Measurements from ENCODE around the gene VWA7.
A peak's percentile ranks its signal among the peaks of the same experiment; 100 is the strongest.

The VWA7 gene

GRCh38 chr6:31785475-31785874, 8.3 kb upstream of the VWA7 start:
- no peak for DNase-seq
- H3K27ac ChIP-seq (ENCODE audit: low read length), result no peak overlapping the region
- H3K4me3 ChIP-seq (ENCODE audit: low read depth in 1 of 2, low read length in 2 of 2), result no peak overlapping the region
- ATAC-seq (ENCODE audit: insufficient read depth, low read depth), result no peak
- H2AFZ ChIP-seq (ENCODE audit: low read depth, low read length), result no peak overlapping the region
- H4K20me1 ChIP-seq (ENCODE audit: insufficient read depth, low read length), result peaks cover 4% of the 10 kb centered on the region; the same call in 1 of the 2 replicates
- H3K9ac ChIP-seq (ENCODE audit: low read depth, low read length), result no peak overlapping the region
- TF ChIP-seq, protein P1, sequence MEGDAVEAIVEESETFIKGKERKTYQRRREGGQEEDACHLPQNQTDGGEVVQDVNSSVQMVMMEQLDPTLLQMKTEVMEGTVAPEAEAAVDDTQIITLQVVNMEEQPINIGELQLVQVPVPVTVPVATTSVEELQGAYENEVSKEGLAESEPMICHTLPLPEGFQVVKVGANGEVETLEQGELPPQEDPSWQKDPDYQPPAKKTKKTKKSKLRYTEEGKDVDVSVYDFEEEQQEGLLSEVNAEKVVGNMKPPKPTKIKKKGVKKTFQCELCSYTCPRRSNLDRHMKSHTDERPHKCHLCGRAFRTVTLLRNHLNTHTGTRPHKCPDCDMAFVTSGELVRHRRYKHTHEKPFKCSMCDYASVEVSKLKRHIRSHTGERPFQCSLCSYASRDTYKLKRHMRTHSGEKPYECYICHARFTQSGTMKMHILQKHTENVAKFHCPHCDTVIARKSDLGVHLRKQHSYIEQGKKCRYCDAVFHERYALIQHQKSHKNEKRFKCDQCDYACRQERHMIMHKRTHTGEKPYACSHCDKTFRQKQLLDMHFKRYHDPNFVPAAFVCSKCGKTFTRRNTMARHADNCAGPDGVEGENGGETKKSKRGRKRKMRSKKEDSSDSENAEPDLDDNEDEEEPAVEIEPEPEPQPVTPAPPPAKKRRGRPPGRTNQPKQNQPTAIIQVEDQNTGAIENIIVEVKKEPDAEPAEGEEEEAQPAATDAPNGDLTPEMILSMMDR (IDR thresholded peaks at IDR 0.05; ENCODE audit: borderline replicate concordance, extremely low read depth, low read length, poor library complexity, severe bottlenecking), result no peak
- no peak for TF ChIP-seq EZH2 (IDR thresholded peaks at IDR 0.05; ENCODE audit: borderline replicate concordance, low read depth, low read length, severe bottlenecking)
- H3K36me3 ChIP-seq (ENCODE audit: insufficient read depth, low read length), result peaks cover 82% of the 10 kb centered on the region
- H3K79me2 ChIP-seq (ENCODE audit: insufficient read depth, low read length), result peaks cover 2% of the 10 kb centered on the region; the same call in 1 of the 2 replicates
- no peaks in the 10 kb centered on the region for H3K9me3 ChIP-seq (ENCODE audit: insufficient read depth, low read length, severe bottlenecking)
- no peaks in the 10 kb centered on the region for H3K4me1 ChIP-seq (ENCODE audit: insufficient read depth, low read length)
- H3K4me2 ChIP-seq (ENCODE audit: insufficient read depth, low read length), result no peak overlapping the region
- no peaks in the 10 kb centered on the region for H3K27me3 ChIP-seq (ENCODE audit: insufficient read depth, low read length, poor library complexity)

DNA sequence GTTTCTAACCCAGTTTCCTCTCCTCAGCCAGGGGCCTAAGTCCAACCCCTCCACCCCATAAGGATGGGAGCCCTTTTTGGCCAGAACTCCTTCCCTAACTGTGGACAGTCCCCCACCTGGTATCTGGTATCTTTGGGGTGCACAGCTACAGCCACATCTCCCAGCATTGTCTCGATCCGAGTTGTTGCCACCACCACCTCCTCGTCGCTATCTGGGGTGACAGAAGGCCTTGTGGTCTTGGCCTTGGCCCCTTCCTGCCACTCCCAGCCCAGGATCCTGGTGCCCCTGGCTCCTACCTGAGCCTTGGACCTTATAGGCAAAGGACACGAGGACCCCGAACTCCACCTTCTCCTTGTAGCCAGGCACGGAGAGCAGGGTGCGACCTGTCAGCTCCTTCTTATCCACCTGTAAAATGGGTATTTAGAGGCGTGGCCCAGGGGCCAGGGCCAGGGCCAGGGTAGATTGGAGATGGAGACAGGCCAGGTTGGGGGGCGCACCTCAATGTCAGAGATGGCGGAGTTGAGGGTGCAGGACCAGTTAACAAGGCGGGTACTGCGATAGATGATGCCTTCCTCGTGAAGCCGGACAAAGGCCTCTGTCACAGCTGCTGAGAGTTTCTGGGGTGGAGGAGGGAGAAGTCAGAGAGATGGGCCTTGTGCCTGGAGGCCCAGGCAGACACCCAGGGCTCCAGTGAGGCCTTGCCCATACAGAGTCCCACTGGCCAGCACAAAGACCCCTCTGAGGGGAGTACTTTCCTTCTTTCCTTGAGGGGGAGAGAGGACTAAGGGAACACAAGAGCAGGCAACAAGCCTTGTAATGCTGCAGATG, 7.2 kb upstream of the VWA7 start:
- Histone ChIP-seq H3K36me3 (ENCODE audit: insufficient read depth, low read length) (peaks cover 84% of the 10 kb centered on the region), H3K27ac (ENCODE audit: low read length) (peak overlapping the region; percentile 44; the same call in 1 of the 2 replicates), H3K79me2 (ENCODE audit: insufficient read depth, low read length) (no peaks in the 10 kb centered on the region), H3K4me3 (ENCODE audit: low read depth in 1 of 2, low read length in 2 of 2) (no peak overlapping the region), H3K27me3 (ENCODE audit: insufficient read depth, low read length, poor library complexity) (no peaks in the 10 kb centered on the region), H2AFZ (ENCODE audit: low read depth, low read length) (no peak overlapping the region), H3K4me2 (ENCODE audit: insufficient read depth, low read length) (no peak overlapping the region), H3K4me1 (ENCODE audit: insufficient read depth, low read length) (no peaks in the 10 kb centered on the region), H4K20me1 (ENCODE audit: insufficient read depth, low read length) (peaks cover 8% of the 10 kb centered on the region; the same call in 1 of the 2 replicates), H3K9me3 (ENCODE audit: insufficient read depth, low read length, severe bottlenecking) (no peaks in the 10 kb centered on the region), H3K9ac (ENCODE audit: low read depth, low read length) (no peak overlapping the region)
- ATAC-seq (ENCODE audit: insufficient read depth, low read depth), result no peak
- TF ChIP-seq, protein P1 (IDR thresholded peaks at IDR 0.05; ENCODE audit: borderline replicate concordance, extremely low read depth, low read length, poor library complexity, severe bottlenecking), result no peak
- TF ChIP-seq EZH2 (IDR thresholded peaks at IDR 0.05; ENCODE audit: borderline replicate concordance, low read depth, low read length, severe bottlenecking), result no peak
- no peak for DNase-seq

DNA sequence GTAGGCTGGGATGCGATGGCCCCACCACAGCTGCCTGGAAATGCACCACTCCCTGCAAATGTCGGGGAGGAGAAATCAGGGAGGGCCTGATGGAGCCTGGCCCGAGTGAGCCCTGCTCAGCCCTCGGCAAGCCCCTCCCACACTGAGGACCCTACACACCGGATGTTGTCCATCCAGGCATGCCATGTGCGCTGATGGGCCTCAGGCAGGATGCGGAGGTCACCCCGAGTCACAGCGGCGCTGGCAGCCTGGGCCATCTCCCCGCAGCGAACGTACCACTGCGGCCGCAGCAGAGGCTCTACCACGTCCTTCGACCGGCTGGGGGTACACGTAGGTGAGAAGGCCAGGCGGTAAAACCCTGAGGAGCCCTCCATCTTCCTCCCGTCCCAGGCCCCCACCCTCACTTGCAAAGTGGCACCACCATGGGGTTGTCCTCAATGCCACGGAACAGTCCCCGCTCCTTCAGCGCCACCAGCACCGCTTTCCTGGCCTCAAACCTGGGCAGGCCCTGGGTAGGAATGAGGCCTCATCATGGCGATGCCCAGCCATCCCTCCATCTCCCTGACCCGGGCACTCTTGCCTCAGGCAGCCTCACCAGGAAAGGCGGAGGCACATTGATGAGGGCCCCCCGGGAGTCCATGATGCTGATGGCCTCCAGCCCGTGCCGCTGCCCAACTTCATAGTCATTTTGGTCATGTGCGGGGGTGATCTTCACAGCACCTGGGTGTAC, 5.2 kb upstream of the VWA7 start:
- ATAC-seq (ENCODE audit: insufficient read depth, low read depth) (no peak), DNase-seq (no peak)
- Histone ChIP-seq H3K4me1 (ENCODE audit: insufficient read depth, low read length) (no peaks in the 10 kb centered on the region), H3K36me3 (ENCODE audit: insufficient read depth, low read length) (peaks cover 93% of the 10 kb centered on the region), H3K4me2 (ENCODE audit: insufficient read depth, low read length) (no peak overlapping the region), H3K9ac (ENCODE audit: low read depth, low read length) (no peak overlapping the region), H3K9me3 (ENCODE audit: insufficient read depth, low read length, severe bottlenecking) (no peaks in the 10 kb centered on the region), H3K27ac (ENCODE audit: low read length) (no peak overlapping the region), H3K27me3 (ENCODE audit: insufficient read depth, low read length, poor library complexity) (no peaks in the 10 kb centered on the region), H2AFZ (ENCODE audit: low read depth, low read length) (no peak overlapping the region), H3K4me3 (ENCODE audit: low read depth in 1 of 2, low read length in 2 of 2) (no peak overlapping the region), H3K79me2 (ENCODE audit: insufficient read depth, low read length) (no peaks in the 10 kb centered on the region), H4K20me1 (ENCODE audit: insufficient read depth, low read length) (peaks cover 8% of the 10 kb centered on the region)
- TF ChIP-seq, protein P1 (IDR thresholded peaks at IDR 0.05; ENCODE audit: borderline replicate concordance, extremely low read depth, low read length, poor library complexity, severe bottlenecking), result no peak
- TF ChIP-seq EZH2 (IDR thresholded peaks at IDR 0.05; ENCODE audit: borderline replicate concordance, low read depth, low read length, severe bottlenecking), result no peak

Measured in DND-41 (cell line).